Measurements from ENCODE around the gene PDE8A. TPM values are rescaled to one million over a fixed set of nuclear protein-coding genes. Genes with fewer than 3 reads are reported as not detected.

The PDE8A gene
- total RNA-seq, 1 donor from 2014 or later, result 17.4 TPM

- no peak for DNase-seq (ENCODE audit: low spot score)
- H3K27me3 Mint-ChIP-seq (ENCODE audit: insufficient read depth), result no peaks in the 10 kb centered on the region
- H3K4me3 Mint-ChIP-seq, result no peak overlapping the region
- intact Hi-C loops (cut with micrococcal nuclease), result no loop called here
- peak overlapping the region; percentile 3 for H3K27ac Mint-ChIP-seq
- no peaks in the 10 kb centered on the region for H3K4me1 Mint-ChIP-seq (ENCODE audit: low read depth)
- no peaks in the 10 kb centered on the region for H3K9me3 Mint-ChIP-seq
- peaks cover 3% of the 10 kb centered on the region for H3K36me3 Mint-ChIP-seq (ENCODE audit: low read depth)
Observed at GRCh38 chr15:85104584-85104983, 122.9 kb downstream of the PDE8A start.

- Mint-ChIP-seq H3K4me1 (ENCODE audit: low read depth) (no peaks in the 10 kb centered on the region), H3K36me3 (ENCODE audit: low read depth) (no peaks in the 10 kb centered on the region), H3K27me3 (ENCODE audit: insufficient read depth) (no peaks in the 10 kb centered on the region)
Observed at GRCh38 chr15:85108136-85108535, 126.5 kb downstream of the PDE8A start.

GRCh38 chr15:85109333-85109732 lies 127.7 kb downstream of the PDE8A start:
- peaks cover 1% of the 10 kb centered on the region for H3K36me3 Mint-ChIP-seq (ENCODE audit: low read depth)
- H3K27ac Mint-ChIP-seq, result no peak overlapping the region
- DNase-seq (ENCODE audit: low spot score), result no peak
- H3K27me3 Mint-ChIP-seq (ENCODE audit: insufficient read depth), result no peaks in the 10 kb centered on the region
- no peak overlapping the region for H3K4me3 Mint-ChIP-seq
- no peaks in the 10 kb centered on the region for H3K4me1 Mint-ChIP-seq (ENCODE audit: low read depth)
- no peaks in the 10 kb centered on the region for H3K9me3 Mint-ChIP-seq
- intact Hi-C loops (cut with micrococcal nuclease), result no loop called here

More at GRCh38 chr15:85108136-85108535, 126.5 kb downstream of the PDE8A start:
- intact Hi-C loops (cut with micrococcal nuclease), result no loop called here
- Mint-ChIP-seq H3K9me3 (no peaks in the 10 kb centered on the region), H3K27ac (no peak overlapping the region), H3K4me3 (no peak overlapping the region)
- DNase-seq (ENCODE audit: low spot score), result no peak

GRCh38 chr15:85112997-85113396 lies 131.3 kb downstream of the PDE8A start:
- Mint-ChIP-seq H3K27me3 (ENCODE audit: insufficient read depth) (no peaks in the 10 kb centered on the region), H3K36me3 (ENCODE audit: low read depth) (peaks cover 12% of the 10 kb centered on the region), H3K27ac (no peak overlapping the region), H3K4me3 (no peak overlapping the region), H3K4me1 (ENCODE audit: low read depth) (peaks cover 17% of the 10 kb centered on the region), H3K9me3 (no peaks in the 10 kb centered on the region)
- DNase-seq (ENCODE audit: low spot score), result no peak
- intact Hi-C loops (cut with micrococcal nuclease), result no loop called here

GRCh38 chr15:85114886-85115285 lies 133.2 kb downstream of the PDE8A start:
- DNase-seq (ENCODE audit: low spot score), result no peak

GRCh38 chr15:85116066-85116465 lies 134.4 kb downstream of the PDE8A start:
- H3K36me3 Mint-ChIP-seq (ENCODE audit: low read depth), result peaks cover 22% of the 10 kb centered on the region
- H3K27me3 Mint-ChIP-seq (ENCODE audit: insufficient read depth), result no peaks in the 10 kb centered on the region
- intact Hi-C loops (cut with micrococcal nuclease), result no loop called here
- no peak for DNase-seq (ENCODE audit: low spot score)
- no peak overlapping the region for H3K4me3 Mint-ChIP-seq
- H3K4me1 Mint-ChIP-seq (ENCODE audit: low read depth), result peaks cover 24% of the 10 kb centered on the region
- H3K9me3 Mint-ChIP-seq, result peaks cover 2% of the 10 kb centered on the region
- H3K27ac Mint-ChIP-seq, result no peak overlapping the region

More at GRCh38 chr15:85114886-85115285, 133.2 kb downstream of the PDE8A start:
- peaks cover 17% of the 10 kb centered on the region for H3K36me3 Mint-ChIP-seq (ENCODE audit: low read depth)
- H3K27me3 Mint-ChIP-seq (ENCODE audit: insufficient read depth), result no peaks in the 10 kb centered on the region
- H3K4me1 Mint-ChIP-seq (ENCODE audit: low read depth), result peaks cover 24% of the 10 kb centered on the region
- H3K4me3 Mint-ChIP-seq, result no peak overlapping the region
- H3K27ac Mint-ChIP-seq, result no peak overlapping the region
- peaks cover 2% of the 10 kb centered on the region for H3K9me3 Mint-ChIP-seq
- intact Hi-C loops (cut with micrococcal nuclease), result no loop called here

- Mint-ChIP-seq H3K4me3 (no peak overlapping the region), H3K27me3 (ENCODE audit: insufficient read depth) (no peaks in the 10 kb centered on the region), H3K4me1 (ENCODE audit: low read depth) (peaks cover 24% of the 10 kb centered on the region), H3K36me3 (ENCODE audit: low read depth) (peaks cover 22% of the 10 kb centered on the region), H3K9me3 (peaks cover 2% of the 10 kb centered on the region), H3K27ac (peak overlapping the region; percentile 27)
- no peak for DNase-seq (ENCODE audit: low spot score)
- intact Hi-C loops (cut with micrococcal nuclease), result no loop called here
Observed at GRCh38 chr15:85116494-85116893, 134.8 kb downstream of the PDE8A start.

- H3K27ac Mint-ChIP-seq, result peak overlapping the region; percentile 27
Observed at GRCh38 chr15:85116925-85117646, 135.4 kb downstream of the PDE8A start.

GRCh38 chr15:85118173-85118572 lies 136.5 kb downstream of the PDE8A start:
- Mint-ChIP-seq H3K27ac (peak overlapping the region; percentile 61), H3K4me1 (ENCODE audit: low read depth) (peaks cover 24% of the 10 kb centered on the region), H3K4me3 (no peak overlapping the region), H3K36me3 (ENCODE audit: low read depth) (peaks cover 26% of the 10 kb centered on the region), H3K9me3 (peaks cover 2% of the 10 kb centered on the region), H3K27me3 (ENCODE audit: insufficient read depth) (no peaks in the 10 kb centered on the region)
- intact Hi-C loops (cut with micrococcal nuclease), result no loop called here
- DNase-seq (ENCODE audit: low spot score), result no peak

More at GRCh38 chr15:85116925-85117646, 135.4 kb downstream of the PDE8A start:
- H3K36me3 Mint-ChIP-seq (ENCODE audit: low read depth), result peaks cover 26% of the 10 kb centered on the region
- peaks cover 24% of the 10 kb centered on the region for H3K4me1 Mint-ChIP-seq (ENCODE audit: low read depth)
- H3K27me3 Mint-ChIP-seq (ENCODE audit: insufficient read depth), result no peaks in the 10 kb centered on the region
- intact Hi-C loops (cut with micrococcal nuclease), result no loop called here
- H3K4me3 Mint-ChIP-seq, result no peak overlapping the region
- DNase-seq (ENCODE audit: low spot score), result no peak
- H3K9me3 Mint-ChIP-seq, result peaks cover 2% of the 10 kb centered on the region

GRCh38 chr15:85118581-85118980 lies 136.9 kb downstream of the PDE8A start:
- Mint-ChIP-seq H3K36me3 (ENCODE audit: low read depth) (peaks cover 26% of the 10 kb centered on the region), H3K27ac (peak overlapping the region; percentile 61), H3K9me3 (peaks cover 2% of the 10 kb centered on the region), H3K4me1 (ENCODE audit: low read depth) (peaks cover 24% of the 10 kb centered on the region), H3K4me3 (no peak overlapping the region), H3K27me3 (ENCODE audit: insufficient read depth) (no peaks in the 10 kb centered on the region)
- DNase-seq (ENCODE audit: low spot score), result no peak
- intact Hi-C loops (cut with micrococcal nuclease), result no loop called here

GRCh38 chr15:85120351-85121113 lies 138.9 kb downstream of the PDE8A start:
- H3K4me1 Mint-ChIP-seq (ENCODE audit: low read depth), result peaks cover 24% of the 10 kb centered on the region
- peaks cover 2% of the 10 kb centered on the region for H3K9me3 Mint-ChIP-seq
- H3K4me3 Mint-ChIP-seq, result no peak overlapping the region
- DNase-seq (ENCODE audit: low spot score), result no peak
- no peaks in the 10 kb centered on the region for H3K27me3 Mint-ChIP-seq (ENCODE audit: insufficient read depth)
- intact Hi-C loops (cut with micrococcal nuclease), result no loop called here
- peaks cover 29% of the 10 kb centered on the region for H3K36me3 Mint-ChIP-seq (ENCODE audit: low read depth)
- H3K27ac Mint-ChIP-seq, result no peak overlapping the region

- no peaks in the 10 kb centered on the region for H3K4me1 Mint-ChIP-seq (ENCODE audit: low read depth)
- no peaks in the 10 kb centered on the region for H3K27me3 Mint-ChIP-seq (ENCODE audit: insufficient read depth)
- intact Hi-C loops (cut with micrococcal nuclease), result no loop called here
- H3K4me3 Mint-ChIP-seq, result no peak overlapping the region
- H3K9me3 Mint-ChIP-seq, result no peaks in the 10 kb centered on the region
- H3K27ac Mint-ChIP-seq, result no peak overlapping the region
- no peak for DNase-seq (ENCODE audit: low spot score)
- peaks cover 21% of the 10 kb centered on the region for H3K36me3 Mint-ChIP-seq (ENCODE audit: low read depth)
Observed at GRCh38 chr15:85124173-85124572, 142.5 kb downstream of the PDE8A start.

GRCh38 chr15:85125056-85125661 lies 143.5 kb downstream of the PDE8A start:
- intact Hi-C loops (cut with micrococcal nuclease), result no loop called here
- Mint-ChIP-seq H3K4me3 (no peak overlapping the region), H3K9me3 (no peaks in the 10 kb centered on the region), H3K27ac (no peak overlapping the region), H3K36me3 (ENCODE audit: low read depth) (peaks cover 27% of the 10 kb centered on the region), H3K4me1 (ENCODE audit: low read depth) (no peaks in the 10 kb centered on the region), H3K27me3 (ENCODE audit: insufficient read depth) (no peaks in the 10 kb centered on the region)
- no peak for DNase-seq (ENCODE audit: low spot score)
